ENCODE measurements around the gene NXPH1. TPM values are rescaled to one million over a fixed set of nuclear protein-coding genes. Genes with fewer than 3 reads are reported as not detected.

NXPH1 gene
- total and polyA plus RNA-seq, 7 donors = not detected

DNA sequence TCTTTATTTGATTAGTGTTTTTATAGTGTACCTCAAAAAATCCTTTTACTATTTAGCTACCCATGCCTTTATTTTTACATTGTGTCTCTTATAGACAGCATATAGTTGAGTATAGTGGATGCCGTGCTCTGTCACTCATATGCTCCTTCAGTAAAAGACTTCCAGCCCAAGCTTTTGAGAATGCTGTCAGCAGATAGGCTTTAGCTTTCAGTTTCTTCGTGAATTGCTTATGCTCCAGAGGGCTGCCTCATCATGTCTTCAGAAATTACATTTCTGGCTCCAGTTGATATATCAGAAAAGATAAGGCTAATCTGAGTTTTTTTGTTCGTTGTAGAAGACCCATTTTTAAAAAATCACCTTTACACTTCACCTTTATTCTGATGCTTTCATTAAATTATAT, 332.0 kb downstream of the NXPH1 start:
- Histone ChIP-seq H3K9me3 (no peaks in the 10 kb centered on the region), H3K27me3 (ENCODE audit: insufficient read depth in 3 of 3, low read length in 2 of 3) (no peaks in the 10 kb centered on the region), H3K4me1 (no peaks in the 10 kb centered on the region), H3K4me3 (no peak overlapping the region), H3K36me3 (ENCODE audit: insufficient read depth in 1 of 2, low read depth in 1 of 2) (no peaks in the 10 kb centered on the region), H3K27ac (no peak overlapping the region)
- DNase-seq (no peak), ATAC-seq (no peak)
- TF ChIP-seq, protein P1, sequence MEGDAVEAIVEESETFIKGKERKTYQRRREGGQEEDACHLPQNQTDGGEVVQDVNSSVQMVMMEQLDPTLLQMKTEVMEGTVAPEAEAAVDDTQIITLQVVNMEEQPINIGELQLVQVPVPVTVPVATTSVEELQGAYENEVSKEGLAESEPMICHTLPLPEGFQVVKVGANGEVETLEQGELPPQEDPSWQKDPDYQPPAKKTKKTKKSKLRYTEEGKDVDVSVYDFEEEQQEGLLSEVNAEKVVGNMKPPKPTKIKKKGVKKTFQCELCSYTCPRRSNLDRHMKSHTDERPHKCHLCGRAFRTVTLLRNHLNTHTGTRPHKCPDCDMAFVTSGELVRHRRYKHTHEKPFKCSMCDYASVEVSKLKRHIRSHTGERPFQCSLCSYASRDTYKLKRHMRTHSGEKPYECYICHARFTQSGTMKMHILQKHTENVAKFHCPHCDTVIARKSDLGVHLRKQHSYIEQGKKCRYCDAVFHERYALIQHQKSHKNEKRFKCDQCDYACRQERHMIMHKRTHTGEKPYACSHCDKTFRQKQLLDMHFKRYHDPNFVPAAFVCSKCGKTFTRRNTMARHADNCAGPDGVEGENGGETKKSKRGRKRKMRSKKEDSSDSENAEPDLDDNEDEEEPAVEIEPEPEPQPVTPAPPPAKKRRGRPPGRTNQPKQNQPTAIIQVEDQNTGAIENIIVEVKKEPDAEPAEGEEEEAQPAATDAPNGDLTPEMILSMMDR (IDR thresholded peaks at IDR 0.05) = no peak
- intact Hi-C loops (cut with DNase I) = no loop called here
- WGBS, 3 donors = 73 to 78% (median 78%) methylated on average over 3 of the region's 3 CpGs

DNA sequence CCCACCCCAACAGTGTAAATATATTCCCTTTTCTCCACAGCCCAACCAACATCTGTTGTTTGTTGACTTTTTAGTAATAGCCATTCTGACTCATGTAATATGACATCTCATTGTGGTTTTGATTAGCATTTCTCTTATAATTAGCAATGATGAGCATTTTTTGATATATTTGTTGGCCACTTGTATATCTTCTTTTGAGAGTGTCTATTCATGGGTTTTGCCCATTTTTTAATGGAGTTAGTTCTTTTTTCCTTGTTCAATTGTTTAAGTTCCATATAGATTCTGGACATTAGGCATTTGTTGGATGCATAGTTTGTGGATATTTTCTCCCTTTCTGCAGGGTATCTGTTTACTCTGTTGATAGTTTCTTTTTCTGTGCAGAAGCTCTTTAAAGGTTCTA, 340.1 kb downstream of the NXPH1 start:
- intact Hi-C loops (cut with DNase I) = no loop called here
- no peak for DNase-seq

DNA sequence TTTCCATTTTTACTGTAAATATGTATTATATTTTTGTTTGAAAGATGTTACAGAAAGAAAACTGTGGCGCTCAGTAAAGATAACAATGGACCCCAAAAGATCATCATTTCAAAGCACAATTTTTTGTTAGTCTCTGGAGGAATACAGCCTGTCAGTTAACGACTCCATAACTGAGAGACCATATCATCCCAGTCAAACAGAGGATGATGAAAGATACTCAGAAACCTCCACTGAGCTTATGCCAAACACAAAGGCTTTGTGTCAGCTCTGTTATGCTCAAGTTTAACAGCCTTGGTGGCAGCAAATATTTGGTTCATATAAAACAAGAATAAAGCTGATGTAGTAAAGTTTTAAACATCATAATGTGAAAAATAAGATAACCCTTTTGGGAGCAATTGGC, 345.1 kb downstream of the NXPH1 start:
- intact Hi-C loops (cut with DNase I) = no loop called here
- 70 to 82% (median 81%) methylated on average over 2 of the region's 2 CpGs for WGBS, 3 donors
- Histone ChIP-seq H3K4me1 (no peaks in the 10 kb centered on the region), H3K36me3 (ENCODE audit: insufficient read depth in 1 of 2, low read depth in 1 of 2) (no peaks in the 10 kb centered on the region), H3K27ac (no peak overlapping the region), H3K9me3 (no peaks in the 10 kb centered on the region), H3K4me3 (no peak overlapping the region), H3K27me3 (ENCODE audit: insufficient read depth in 3 of 3, low read length in 2 of 3) (no peaks in the 10 kb centered on the region)
- TF ChIP-seq, protein P1 (IDR thresholded peaks at IDR 0.05) = no peak
- ATAC-seq = no peak
- no peak for DNase-seq

More for the DNA sequence above, 340.1 kb downstream of the NXPH1 start:
- H3K4me1 ChIP-seq = no peaks in the 10 kb centered on the region
- TF ChIP-seq, protein P1 (IDR thresholded peaks at IDR 0.05) = no peak
- H3K9me3 ChIP-seq = no peaks in the 10 kb centered on the region
- ATAC-seq = no peak
- H3K4me3 ChIP-seq = no peak overlapping the region
- H3K27me3 ChIP-seq (ENCODE audit: insufficient read depth in 3 of 3, low read length in 2 of 3) = no peaks in the 10 kb centered on the region
- H3K27ac ChIP-seq = no peak overlapping the region
- no peaks in the 10 kb centered on the region for H3K36me3 ChIP-seq (ENCODE audit: insufficient read depth in 1 of 2, low read depth in 1 of 2)

DNA sequence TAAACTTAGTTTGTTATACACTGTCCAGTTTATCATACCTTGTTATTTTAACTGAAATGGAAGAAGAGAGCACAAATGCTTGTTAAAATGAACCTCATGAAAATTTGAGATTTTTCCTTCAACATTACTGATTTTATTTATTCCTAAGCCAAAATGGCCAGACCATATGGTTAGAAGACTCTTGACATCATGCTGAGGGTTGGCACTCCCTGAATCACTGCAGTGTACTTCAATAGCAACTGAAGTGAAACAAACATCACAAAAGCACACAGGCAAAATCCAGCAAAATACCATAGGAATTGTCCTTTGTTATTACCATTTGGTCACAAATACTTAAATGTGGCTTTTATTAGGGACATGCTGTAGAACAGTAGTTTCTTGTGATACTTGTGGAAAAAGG, 347.8 kb downstream of the NXPH1 start:
- intact Hi-C loops (cut with DNase I) = no loop called here
- H3K4me3 ChIP-seq = no peak overlapping the region
- no peak overlapping the region for H3K27ac ChIP-seq
- H3K4me1 ChIP-seq = no peaks in the 10 kb centered on the region
- DNase-seq (no peak), ATAC-seq (no peak)
- no peaks in the 10 kb centered on the region for H3K27me3 ChIP-seq (ENCODE audit: insufficient read depth in 3 of 3, low read length in 2 of 3)
- TF ChIP-seq, protein P1 (IDR thresholded peaks at IDR 0.05) = no peak
- H3K36me3 ChIP-seq (ENCODE audit: insufficient read depth in 1 of 2, low read depth in 1 of 2) = no peaks in the 10 kb centered on the region
- H3K9me3 ChIP-seq = no peaks in the 10 kb centered on the region

DNA sequence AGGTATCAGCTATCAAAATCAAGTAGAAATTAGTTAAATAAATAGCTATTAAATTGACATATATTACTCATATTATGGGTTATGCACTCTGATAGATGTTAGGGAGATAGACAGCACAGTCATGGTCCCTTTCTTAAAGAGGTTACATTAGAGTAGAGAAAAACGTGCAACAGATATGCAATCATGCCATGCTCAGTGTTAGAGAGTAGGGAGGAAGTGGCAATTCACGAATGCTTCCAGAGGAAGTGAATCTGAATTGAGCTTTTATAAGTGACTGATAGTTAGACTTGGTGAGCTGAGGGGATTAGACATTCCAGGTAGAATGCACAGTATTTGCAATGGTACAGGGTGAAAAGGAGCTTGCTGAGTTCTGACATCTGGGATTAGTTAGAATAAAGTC, 349.8 kb downstream of the NXPH1 start:
- WGBS, 3 donors = 37 to 41% (median 40%) methylated on average over 2 of the region's 2 CpGs
- Histone ChIP-seq H3K27ac (no peak overlapping the region), H3K36me3 (ENCODE audit: insufficient read depth in 1 of 2, low read depth in 1 of 2) (no peaks in the 10 kb centered on the region), H3K9me3 (no peaks in the 10 kb centered on the region), H3K4me1 (no peaks in the 10 kb centered on the region), H3K4me3 (no peak overlapping the region), H3K27me3 (ENCODE audit: insufficient read depth in 3 of 3, low read length in 2 of 3) (no peaks in the 10 kb centered on the region)
- ATAC-seq (no peak), DNase-seq (no peak)
- intact Hi-C loops (cut with DNase I) = no loop called here
- TF ChIP-seq, protein P1 (IDR thresholded peaks at IDR 0.05) = no peak
